Endothelial cell of umbilical vein (primary cell): ENCODE data around the gene CD47. TPM values are rescaled to one million over a fixed set of nuclear protein-coding genes. Genes with fewer than 3 reads are reported as not detected.

ENCODE experiments used
- BruUV-seq: library from RNA; stranded (reverse); fragments of 400-500 nt; replicated peaks from 2 replicates; lab custom pipeline; 2021; lab: Mats Ljungman, UMichigan
- CTCF ChIA-PET: fragments of 300-600, 350-600 bp; sonication (Branson Sonifier 250); formaldehyde crosslinking; loops from one replicate; lab custom pipeline; 2021; ENCODE audit warnings: antibody characterized with exemption, inconsistent platforms; lab: Charles Lee
- POLR2A ChIA-PET: fragments of 300-600, 350-600 bp; sonication (Branson Sonifier 250); formaldehyde crosslinking; loops from one replicate; lab custom pipeline; 2021; ENCODE audit warnings: antibody characterized with exemption, inconsistent platforms; lab: Charles Lee
- DNase-seq: peaks from one replicate; pipeline ENCODE4 v3.0.0-alpha.2; 2011; ENCODE audit warnings: low read depth, low spot score
- FAIRE-seq: peaks from 2 replicates; lab custom pipeline; 2011; peaks lifted over from hg19 to GRCh38; lab: Jason Lieb, UNC
- H2AFZ ChIP-seq: 2 replicates; pipeline ENCODE4 v1.6.0; 2012; ENCODE audit warnings: low read depth, low read length, control low read depth, inconsistent platforms
- H3K27ac ChIP-seq: 2 replicates; pipeline ENCODE4 v1.5.1; 2011; ENCODE audit warnings: low read depth, mild to moderate bottlenecking, control low read depth, low read length, moderate library complexity; ENCODE audit not compliant: insufficient read depth
- H3K27me3 ChIP-seq, 2 experiments: 2 replicates each; pipeline versions ENCODE4 v1.6.0 to v1.6.1; 2011; ENCODE audit warnings: low read length in 2 of 2, mixed read lengths in 1 of 2; ENCODE audit not compliant: control insufficient read depth in 2 of 2, insufficient read depth in 2 of 2
- H3K36me3 ChIP-seq, 2 experiments: 2 replicates in 1 of 2; 3 replicates in 1 of 2; pipeline ENCODE4 v1.5.1; 2011; ENCODE audit warnings: low read length in 2 of 2, mild to moderate bottlenecking in 1 of 2, moderate library complexity in 1 of 2; ENCODE audit not compliant: control insufficient read depth in 2 of 2, insufficient read depth in 2 of 2; ENCODE audit errors: extremely low read depth in 1 of 2
- H3K4me1 ChIP-seq: 3 replicates; pipeline ENCODE4 v1.5.1; 2011; ENCODE audit warnings: mild to moderate bottlenecking, low read length; ENCODE audit not compliant: control insufficient read depth, insufficient read depth; ENCODE audit errors: extremely low read depth
- H3K4me2 ChIP-seq: 2 replicates; pipeline ENCODE4 v1.6.1; 2011; ENCODE audit warnings: low read length, control low read depth, mixed read lengths; ENCODE audit not compliant: insufficient read depth
- H3K4me3 ChIP-seq, 3 experiments: fragments of 200-600 bp in 1 of 3; sonication (generic), shearing (Covaris generic) in 1 of 3; replicated peaks in 1 of 3; 2 replicates each; pipeline ENCODE4 v1.5.1; 2011 to 2016; ENCODE audit warnings: control low read depth in 3 of 3, low read length in 3 of 3, mild to moderate bottlenecking in 2 of 3, inconsistent platforms in 1 of 3, low read depth in 1 of 3, moderate library complexity in 1 of 3; ENCODE audit not compliant: insufficient read depth in 1 of 3
- H3K79me2 ChIP-seq: 2 replicates; pipeline ENCODE4 v1.6.0; 2012; ENCODE audit warnings: low read length, inconsistent platforms; ENCODE audit not compliant: control insufficient read depth, insufficient read depth
- H3K9ac ChIP-seq: replicated peaks from 2 replicates; pipeline ENCODE3; 2011; ENCODE audit warnings: low read length, control low read depth; ENCODE audit not compliant: insufficient read depth; ENCODE audit errors: extremely low read depth
- H3K9me1 ChIP-seq: replicated peaks from 3 replicates; pipeline ENCODE4 v1.6.0; 2011; ENCODE audit warnings: mild to moderate bottlenecking, low read length; ENCODE audit not compliant: control insufficient read depth, insufficient read depth; ENCODE audit errors: extremely low read depth
- H3K9me3 ChIP-seq: replicated peaks from 2 replicates; pipeline ENCODE4 v1.5.1; 2012; ENCODE audit warnings: low read length, inconsistent platforms; ENCODE audit not compliant: control insufficient read depth, insufficient read depth
- H4K20me1 ChIP-seq: replicated peaks from 2 replicates; pipeline ENCODE3; 2011; ENCODE audit warnings: mild to moderate bottlenecking, low read length; ENCODE audit not compliant: control insufficient read depth, insufficient read depth; ENCODE audit errors: extremely low read depth
- CTCF ChIP-seq, 2 donors: IDR thresholded peaks; 1 replicate in 1 of 2; 2 replicates in 1 of 2; pipeline ENCODE4 v1.5.1; 2011; ENCODE audit warnings: low read length in 2 of 2, mild to moderate bottlenecking in 2 of 2, moderate library complexity in 2 of 2, control low read depth in 1 of 2, inconsistent platforms in 1 of 2, low read depth in 1 of 2; ENCODE audit not compliant: insufficient read depth in 1 of 2; ENCODE audit errors: extremely low read depth in 1 of 2
- EZH2 ChIP-seq: IDR thresholded peaks from 2 replicates; pipeline ENCODE4 v1.6.1; 2012; ENCODE audit warnings: borderline replicate concordance, low read depth, mild to moderate bottlenecking, moderate library complexity, low read length, inconsistent platforms; ENCODE audit not compliant: severe bottlenecking
- FOS ChIP-seq: IDR thresholded peaks from 2 replicates; pipeline ENCODE4 v1.6.1; 2011; ENCODE audit warnings: mild to moderate bottlenecking, low read length, moderate library complexity, borderline replicate concordance; ENCODE audit not compliant: insufficient read depth
- GATA2 ChIP-seq: IDR thresholded peaks from 2 replicates; pipeline ENCODE4 v1.7.0; 2011; ENCODE audit warnings: low read depth, mild to moderate bottlenecking, moderate library complexity, mixed read lengths, low read length; ENCODE audit not compliant: insufficient read length, insufficient read depth
- JUN ChIP-seq: IDR thresholded peaks from 2 replicates; pipeline ENCODE4 v1.6.1; 2011; ENCODE audit warnings: borderline replicate concordance, low read depth; ENCODE audit not compliant: insufficient read length, insufficient read depth
- MAX ChIP-seq: IDR thresholded peaks from 2 replicates; pipeline ENCODE4 v1.6.1; 2011; ENCODE audit not compliant: insufficient read depth, insufficient read length
- MYC ChIP-seq: IDR thresholded peaks from one replicate; pipeline ENCODE4 v1.6.1; 2011; ENCODE audit warnings: mild to moderate bottlenecking, low read depth, low read length
- POLR2A ChIP-seq: IDR thresholded peaks from 2 replicates; pipeline ENCODE4 v1.6.1; 2012; ENCODE audit warnings: low read depth, mild to moderate bottlenecking, control low read depth, low read length
- POLR2AphosphoS5 ChIP-seq: IDR thresholded peaks from 2 replicates; pipeline ENCODE4 v1.6.1; 2012; ENCODE audit warnings: low read depth, mild to moderate bottlenecking, control low read depth, low read length, moderate library complexity; ENCODE audit not compliant: insufficient read depth
- dilution Hi-C: fragments of 300-500 bp; cut with MboI; formaldehyde crosslinking; loops from one replicate; pipeline ENCODE4 v1.15.0; 2019; ENCODE audit warnings: low sequenced_read_pairs; ENCODE audit not compliant: extremely low pct_ligation_motif_present
- intact Hi-C: fragments of 100-400 bp; cut with micrococcal nuclease; formaldehyde crosslinking; loops from one replicate; pipeline ENCODE4 v1.10.0; 2022
- polyA plus RNA-seq, 4 experiments: library from polyadenylated mRNA; depleted of rRNA in 3 of 4; stranded (reverse) in 3 of 4; unstranded in 1 of 4; fragments of >200 nt; gene quantifications; 2 replicates each; pipeline versions ENCODE4 v1.2.1 to v1.2.3, GENCODE V29; 2011 to 2012; ENCODE audit warnings: missing spikeins in 1 of 4
- total RNA-seq: library from RNA; stranded (reverse); gene quantifications from 2 replicates; pipeline ENCODE4 v1.2.3, GENCODE V29; 2021

Gene CD47
- total and polyA plus RNA-seq, 2 donors (not counting 3 experiments of a cell fraction or from before 2014, with no cell fraction given): 29.3 to 32.2 TPM

GRCh38 chr3:108006881-108007331 is 83.9 kb downstream of the CD47 start:
- TF ChIP-seq MAX (no peak), EZH2 (no peak), POLR2AphosphoS5 (no peak), FOS (no peak), POLR2A (no peak), GATA2 (no peak), JUN (no peak), MYC (no peak), CTCF (IDR thresholded peaks at IDR 0.05; ENCODE audit: extremely low read depth in 1 of 2, insufficient read depth in 1 of 2, low read depth in 1 of 2, low read length in 2 of 2) (no peak)
- no peaks in the 10 kb centered on the region for H3K9me1 ChIP-seq
- peak; percentile 53 for DNase-seq
- H3K9ac ChIP-seq: no peak overlapping the region
- H3K27ac ChIP-seq: no peak overlapping the region
- H3K27me3 ChIP-seq: no peaks in the 10 kb centered on the region
- ChIA-PET POLR2A (no interaction called here), CTCF (interaction anchor here (1.4 to 2.3 kb wide), 4 partner anchors 8 to 79 kb away, joined by 3 to 10 read pairs (median 7); no protein-coding TSS in a partner anchor)
- no TSS peak for BruUV-seq
- H3K79me2 ChIP-seq: no peaks in the 10 kb centered on the region
- H3K4me2 ChIP-seq: peak overlapping the region; percentile 10
- no peaks in the 10 kb centered on the region for H4K20me1 ChIP-seq
- FAIRE-seq: no peak
- dilution Hi-C loops: no loop called here
- H3K9me3 ChIP-seq: no peaks in the 10 kb centered on the region
- no peak overlapping the region for H3K4me3 ChIP-seq
- no peaks in the 10 kb centered on the region for H3K36me3 ChIP-seq
- no peak overlapping the region for H2AFZ ChIP-seq
- peaks cover 12% of the 10 kb centered on the region for H3K4me1 ChIP-seq
- intact Hi-C loops: no loop called here
